Measurements from ENCODE around the gene KCNC4.

KCNC4 gene

GRCh38 chr1:110188035-110188618 lies 22.0 kb upstream of the KCNC4 start:
- no peak for DNase-seq

GRCh38 chr1:110189181-110189580 lies 20.9 kb upstream of the KCNC4 start:
- DNase-seq (no peak), ATAC-seq (no peak)

More at GRCh38 chr1:110188035-110188618, 22.0 kb upstream of the KCNC4 start:
- no peak for ATAC-seq

- ATAC-seq (peak; percentile 93), DNase-seq (peak; percentile 32)
These were observed 19.7 kb upstream of the KCNC4 start for GRCh38 chr1:110190282-110190929.

GRCh38 chr1:110192541-110192940 lies 17.6 kb upstream of the KCNC4 start:
- no peak for DNase-seq
- no peak for ATAC-seq

GRCh38 chr1:110195196-110195595 lies 14.9 kb upstream of the KCNC4 start:
- no peak for DNase-seq
- ATAC-seq: no peak

GRCh38 chr1:110196917-110197765 lies 13.0 kb upstream of the KCNC4 start:
- DNase-seq (peak; percentile 59), ATAC-seq (peak; percentile 77)

GRCh38 chr1:110197905-110198629 lies 12.0 kb upstream of the KCNC4 start:
- DNase-seq (no peak), ATAC-seq (no peak)

- no peak for ATAC-seq
- DNase-seq: no peak
These were observed 11.4 kb upstream of the KCNC4 start for GRCh38 chr1:110198746-110199145.

- no peak for ATAC-seq
- no peak for DNase-seq
These were observed 9.9 kb upstream of the KCNC4 start for GRCh38 chr1:110200190-110200589.

- DNase-seq: no peak
- ATAC-seq: no peak
These were observed 9.4 kb upstream of the KCNC4 start for GRCh38 chr1:110200666-110201065.

- ATAC-seq (no peak), DNase-seq (no peak)
These were observed 8.8 kb upstream of the KCNC4 start for GRCh38 chr1:110201157-110201825.

- DNase-seq (peak; percentile 73), ATAC-seq (peak; percentile 32)
These were observed 7.0 kb upstream of the KCNC4 start for GRCh38 chr1:110203021-110203661.

GRCh38 chr1:110205156-110205555 lies 5.0 kb upstream of the KCNC4 start:
- ATAC-seq: no peak

GRCh38 chr1:110205591-110206155 lies 4.4 kb upstream of the KCNC4 start:
- ATAC-seq (no peak), DNase-seq (no peak)

More at GRCh38 chr1:110205156-110205555, 5.0 kb upstream of the KCNC4 start:
- no peak for DNase-seq

- ATAC-seq: no peak
- no peak for DNase-seq
These were observed 3.7 kb upstream of the KCNC4 start for GRCh38 chr1:110206261-110206920.

- DNase-seq: peak; percentile 84
- peak; percentile 30 for ATAC-seq
These were observed 2.3 kb upstream of the KCNC4 start for GRCh38 chr1:110207831-110208230.

GRCh38 chr1:110208916-110209645 lies 1.0 kb upstream of the KCNC4 start:
- ATAC-seq (no peak), DNase-seq (no peak)

GRCh38 chr1:110210604-110211495 lies 736 bp downstream of the KCNC4 start:
- DNase-seq: peak; percentile 63
- ATAC-seq: peak; percentile 2
